ENCODE data around the gene INO80C.

INO80C gene

GRCh38 chr18:35497370-35498197 is at the start of gene INO80C:
Gene INO80C (minus strand): TSS chr18:35497960. CDS start chr18:35497874, 86 bp downstream.
- H3K4me1 ChIP-seq (ENCODE audit: control insufficient read depth, insufficient read depth, low read length), result peaks cover 5% of the 10 kb centered on the region

GRCh38 chr18:35547008-35547605 is 49.3 kb upstream of the INO80C start:
- Histone ChIP-seq H3K4me3 (ENCODE audit: low read depth, low read length) (no peak overlapping the region), H3K4me1 (ENCODE audit: control insufficient read depth, insufficient read depth, low read length) (no peaks in the 10 kb centered on the region), H3K36me3 (ENCODE audit: control insufficient read depth, insufficient read depth, low read length) (no peaks in the 10 kb centered on the region), H3K27me3 (ENCODE audit: control insufficient read depth, insufficient read depth, low read length) (no peaks in the 10 kb centered on the region), H3K9me3 (ENCODE audit: control insufficient read depth, insufficient read depth, low read length) (no peaks in the 10 kb centered on the region), H3K9ac (ENCODE audit: low read depth, low read length) (no peak overlapping the region)

More at GRCh38 chr18:35497370-35498197, at the start of gene INO80C:
- H3K9ac ChIP-seq (ENCODE audit: low read depth, low read length), result peak within 1 kb of the TSS; percentile 85
- no peaks in the 10 kb centered on the region for H3K9me3 ChIP-seq (ENCODE audit: control insufficient read depth, insufficient read depth, low read length)
- peak within 1 kb of the TSS; percentile 82 for H3K4me3 ChIP-seq (ENCODE audit: low read depth, low read length)
- H3K27me3 ChIP-seq (ENCODE audit: control insufficient read depth, insufficient read depth, low read length), result no peaks in the 10 kb centered on the region
- H3K36me3 ChIP-seq (ENCODE audit: control insufficient read depth, insufficient read depth, low read length), result no peaks in the 10 kb centered on the region

- Histone ChIP-seq H3K9ac (ENCODE audit: low read depth, low read length) (no peak overlapping the region), H3K36me3 (ENCODE audit: control insufficient read depth, insufficient read depth, low read length) (no peaks in the 10 kb centered on the region), H3K4me3 (ENCODE audit: low read depth, low read length) (no peak overlapping the region), H3K9me3 (ENCODE audit: control insufficient read depth, insufficient read depth, low read length) (no peaks in the 10 kb centered on the region), H3K4me1 (ENCODE audit: control insufficient read depth, insufficient read depth, low read length) (no peaks in the 10 kb centered on the region), H3K27me3 (ENCODE audit: control insufficient read depth, insufficient read depth, low read length) (no peaks in the 10 kb centered on the region)
Measured at GRCh38 chr18:35542356-35542755, 44.6 kb upstream of the INO80C start.

- Histone ChIP-seq H3K36me3 (ENCODE audit: control insufficient read depth, insufficient read depth, low read length) (no peaks in the 10 kb centered on the region), H3K9me3 (ENCODE audit: control insufficient read depth, insufficient read depth, low read length) (no peaks in the 10 kb centered on the region), H3K4me1 (ENCODE audit: control insufficient read depth, insufficient read depth, low read length) (no peaks in the 10 kb centered on the region), H3K27me3 (ENCODE audit: control insufficient read depth, insufficient read depth, low read length) (no peaks in the 10 kb centered on the region), H3K9ac (ENCODE audit: low read depth, low read length) (no peak overlapping the region), H3K4me3 (ENCODE audit: low read depth, low read length) (no peak overlapping the region)
Measured at GRCh38 chr18:35535297-35535696, 37.5 kb upstream of the INO80C start.

GRCh38 chr18:35533916-35534405 is 36.2 kb upstream of the INO80C start:
- Histone ChIP-seq H3K9ac (ENCODE audit: low read depth, low read length) (no peak overlapping the region), H3K4me3 (ENCODE audit: low read depth, low read length) (no peak overlapping the region), H3K9me3 (ENCODE audit: control insufficient read depth, insufficient read depth, low read length) (no peaks in the 10 kb centered on the region), H3K4me1 (ENCODE audit: control insufficient read depth, insufficient read depth, low read length) (no peaks in the 10 kb centered on the region), H3K36me3 (ENCODE audit: control insufficient read depth, insufficient read depth, low read length) (no peaks in the 10 kb centered on the region), H3K27me3 (ENCODE audit: control insufficient read depth, insufficient read depth, low read length) (no peaks in the 10 kb centered on the region)

GRCh38 chr18:35528749-35529274 is 31.1 kb upstream of the INO80C start:
- Histone ChIP-seq H3K4me1 (ENCODE audit: control insufficient read depth, insufficient read depth, low read length) (peaks cover 13% of the 10 kb centered on the region), H3K36me3 (ENCODE audit: control insufficient read depth, insufficient read depth, low read length) (no peaks in the 10 kb centered on the region), H3K27me3 (ENCODE audit: control insufficient read depth, insufficient read depth, low read length) (no peaks in the 10 kb centered on the region), H3K9ac (ENCODE audit: low read depth, low read length) (no peak overlapping the region), H3K4me3 (ENCODE audit: low read depth, low read length) (no peak overlapping the region), H3K9me3 (ENCODE audit: control insufficient read depth, insufficient read depth, low read length) (no peaks in the 10 kb centered on the region)

GRCh38 chr18:35526495-35527059 is 28.8 kb upstream of the INO80C start:
- H3K27me3 ChIP-seq (ENCODE audit: control insufficient read depth, insufficient read depth, low read length), result no peaks in the 10 kb centered on the region
- no peak overlapping the region for H3K4me3 ChIP-seq (ENCODE audit: low read depth, low read length)
- H3K9ac ChIP-seq (ENCODE audit: low read depth, low read length), result no peak overlapping the region
- peaks cover 13% of the 10 kb centered on the region for H3K4me1 ChIP-seq (ENCODE audit: control insufficient read depth, insufficient read depth, low read length)
- H3K36me3 ChIP-seq (ENCODE audit: control insufficient read depth, insufficient read depth, low read length), result no peaks in the 10 kb centered on the region
- no peaks in the 10 kb centered on the region for H3K9me3 ChIP-seq (ENCODE audit: control insufficient read depth, insufficient read depth, low read length)

GRCh38 chr18:35525795-35526494 is 28.2 kb upstream of the INO80C start:
- Histone ChIP-seq H3K9ac (ENCODE audit: low read depth, low read length) (no peak overlapping the region), H3K9me3 (ENCODE audit: control insufficient read depth, insufficient read depth, low read length) (no peaks in the 10 kb centered on the region), H3K27me3 (ENCODE audit: control insufficient read depth, insufficient read depth, low read length) (no peaks in the 10 kb centered on the region), H3K36me3 (ENCODE audit: control insufficient read depth, insufficient read depth, low read length) (no peaks in the 10 kb centered on the region), H3K4me1 (ENCODE audit: control insufficient read depth, insufficient read depth, low read length) (peaks cover 13% of the 10 kb centered on the region), H3K4me3 (ENCODE audit: low read depth, low read length) (no peak overlapping the region)

- Histone ChIP-seq H3K36me3 (ENCODE audit: control insufficient read depth, insufficient read depth, low read length) (no peaks in the 10 kb centered on the region), H3K9ac (ENCODE audit: low read depth, low read length) (no peak overlapping the region), H3K9me3 (ENCODE audit: control insufficient read depth, insufficient read depth, low read length) (no peaks in the 10 kb centered on the region), H3K27me3 (ENCODE audit: control insufficient read depth, insufficient read depth, low read length) (no peaks in the 10 kb centered on the region), H3K4me3 (ENCODE audit: low read depth, low read length) (no peak overlapping the region), H3K4me1 (ENCODE audit: control insufficient read depth, insufficient read depth, low read length) (peaks cover 13% of the 10 kb centered on the region)
Measured at GRCh38 chr18:35524226-35524625, 26.5 kb upstream of the INO80C start.

GRCh38 chr18:35522130-35522959 is 24.6 kb upstream of the INO80C start:
- Histone ChIP-seq H3K9me3 (ENCODE audit: control insufficient read depth, insufficient read depth, low read length) (no peaks in the 10 kb centered on the region), H3K4me1 (ENCODE audit: control insufficient read depth, insufficient read depth, low read length) (peaks cover 13% of the 10 kb centered on the region), H3K9ac (ENCODE audit: low read depth, low read length) (no peak overlapping the region), H3K4me3 (ENCODE audit: low read depth, low read length) (no peak overlapping the region), H3K27me3 (ENCODE audit: control insufficient read depth, insufficient read depth, low read length) (no peaks in the 10 kb centered on the region), H3K36me3 (ENCODE audit: control insufficient read depth, insufficient read depth, low read length) (no peaks in the 10 kb centered on the region)

GRCh38 chr18:35521133-35521532 is 23.4 kb upstream of the INO80C start:
- Histone ChIP-seq H3K9me3 (ENCODE audit: control insufficient read depth, insufficient read depth, low read length) (no peaks in the 10 kb centered on the region), H3K4me3 (ENCODE audit: low read depth, low read length) (no peak overlapping the region), H3K4me1 (ENCODE audit: control insufficient read depth, insufficient read depth, low read length) (peaks cover 2% of the 10 kb centered on the region), H3K9ac (ENCODE audit: low read depth, low read length) (no peak overlapping the region), H3K27me3 (ENCODE audit: control insufficient read depth, insufficient read depth, low read length) (no peaks in the 10 kb centered on the region), H3K36me3 (ENCODE audit: control insufficient read depth, insufficient read depth, low read length) (no peaks in the 10 kb centered on the region)

Measured in iPS-15b (cell line).